GM10266 (cell line): ENCODE data around the gene CFAP73.

Source experiments
- DNase-seq: peaks from one replicate; pipeline ENCODE4 v3.0.0; 2012; ENCODE audit errors: extremely low spot score
- TF ChIP-seq, protein P1 (sequence below): IDR thresholded peaks from 2 replicates; pipeline ENCODE4 v1.5.1; 2012; ENCODE audit warnings: mild to moderate bottlenecking, low read depth; ENCODE audit not compliant: control insufficient read depth, insufficient read depth; ENCODE audit errors: missing control alignments

CFAP73 gene

DNA sequence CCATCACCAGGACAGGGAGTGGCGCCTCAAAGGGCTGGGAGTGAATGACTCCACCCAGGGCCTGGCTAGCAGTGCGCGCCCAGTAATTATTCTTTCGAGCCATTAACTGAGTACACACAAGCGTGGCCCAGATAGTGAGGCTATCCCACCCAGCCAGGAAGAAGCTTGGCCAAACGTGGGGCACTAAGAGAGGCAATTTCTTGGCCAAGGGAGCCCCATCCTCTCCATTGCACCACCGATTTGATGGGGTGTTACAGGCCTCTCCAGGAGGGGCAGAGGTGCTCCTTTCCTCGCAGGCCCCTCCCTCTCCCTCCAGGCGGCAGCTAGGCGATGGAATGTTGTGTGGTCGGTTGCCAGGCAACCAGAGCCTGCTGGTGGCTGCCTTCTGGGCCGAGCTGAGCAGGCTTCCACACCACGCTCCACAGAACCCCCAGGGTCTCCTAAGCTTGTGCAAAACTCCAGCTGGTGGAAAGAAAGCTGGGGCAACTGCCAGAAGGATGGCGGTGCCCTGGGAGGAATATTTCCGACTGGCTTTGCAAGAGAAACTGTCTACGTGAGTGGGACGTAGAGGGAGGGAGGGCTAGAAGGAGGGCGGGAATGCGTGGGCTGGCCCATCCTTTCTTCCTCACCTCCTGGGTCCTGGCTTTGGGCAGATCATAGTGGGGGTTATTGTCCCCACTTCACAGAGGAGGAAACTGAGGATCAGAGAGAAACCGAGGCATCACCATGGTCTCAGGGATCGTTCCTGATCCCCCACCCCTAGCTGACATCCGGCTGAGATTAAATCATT lies at the start of gene CFAP73:
Gene CFAP73 (plus strand): TSS at position 364 of the 790 bp plus-strand sequence. CDS start 134 bp downstream, at position 498.
- TF ChIP-seq, protein P1, sequence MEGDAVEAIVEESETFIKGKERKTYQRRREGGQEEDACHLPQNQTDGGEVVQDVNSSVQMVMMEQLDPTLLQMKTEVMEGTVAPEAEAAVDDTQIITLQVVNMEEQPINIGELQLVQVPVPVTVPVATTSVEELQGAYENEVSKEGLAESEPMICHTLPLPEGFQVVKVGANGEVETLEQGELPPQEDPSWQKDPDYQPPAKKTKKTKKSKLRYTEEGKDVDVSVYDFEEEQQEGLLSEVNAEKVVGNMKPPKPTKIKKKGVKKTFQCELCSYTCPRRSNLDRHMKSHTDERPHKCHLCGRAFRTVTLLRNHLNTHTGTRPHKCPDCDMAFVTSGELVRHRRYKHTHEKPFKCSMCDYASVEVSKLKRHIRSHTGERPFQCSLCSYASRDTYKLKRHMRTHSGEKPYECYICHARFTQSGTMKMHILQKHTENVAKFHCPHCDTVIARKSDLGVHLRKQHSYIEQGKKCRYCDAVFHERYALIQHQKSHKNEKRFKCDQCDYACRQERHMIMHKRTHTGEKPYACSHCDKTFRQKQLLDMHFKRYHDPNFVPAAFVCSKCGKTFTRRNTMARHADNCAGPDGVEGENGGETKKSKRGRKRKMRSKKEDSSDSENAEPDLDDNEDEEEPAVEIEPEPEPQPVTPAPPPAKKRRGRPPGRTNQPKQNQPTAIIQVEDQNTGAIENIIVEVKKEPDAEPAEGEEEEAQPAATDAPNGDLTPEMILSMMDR: no peak
- no peak for DNase-seq

DNA sequence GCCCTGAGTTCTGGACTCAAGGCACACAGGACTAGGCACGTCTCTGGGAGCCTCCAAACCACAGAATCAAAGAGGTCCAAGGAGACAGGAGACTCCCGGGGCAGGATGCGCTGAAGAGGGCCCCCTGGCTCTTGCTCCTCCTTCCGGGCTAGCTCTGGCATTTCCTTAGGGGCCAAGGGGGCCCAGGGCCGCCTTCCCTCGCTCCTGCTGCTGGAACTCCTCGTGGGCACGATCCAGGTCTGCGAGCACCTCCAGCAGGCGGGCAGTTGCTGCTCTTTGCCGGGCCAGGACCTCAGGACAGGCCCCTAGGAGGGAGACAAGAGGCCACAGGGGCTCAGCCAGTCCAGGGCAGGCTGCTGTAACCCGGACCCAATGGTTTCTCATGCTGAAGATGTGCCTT lies 49.8 kb upstream of the CFAP73 start:
- DNase-seq: no peak
- TF ChIP-seq, protein P1: no peak

DNA sequence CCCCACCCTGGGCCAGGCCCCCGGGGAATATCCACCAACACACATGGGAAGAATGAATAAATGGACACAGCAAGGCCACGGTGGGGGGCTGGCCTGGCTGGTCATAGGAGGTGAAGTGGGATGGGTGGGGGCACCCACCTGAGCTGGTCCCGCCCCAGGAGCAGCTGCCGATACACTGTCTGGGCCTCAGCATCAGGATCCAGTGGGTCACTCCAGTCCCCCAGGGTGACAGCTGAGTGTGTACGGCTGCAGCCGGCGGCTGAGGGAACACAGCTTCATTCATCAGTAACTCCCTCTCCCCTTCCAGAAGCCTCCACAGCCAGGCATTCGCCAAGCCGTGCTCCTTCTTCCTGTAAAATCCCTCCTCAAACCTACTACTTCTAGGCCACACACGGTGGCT lies 47.8 kb upstream of the CFAP73 start:
- no peak for DNase-seq
- TF ChIP-seq, protein P1: no peak

DNA sequence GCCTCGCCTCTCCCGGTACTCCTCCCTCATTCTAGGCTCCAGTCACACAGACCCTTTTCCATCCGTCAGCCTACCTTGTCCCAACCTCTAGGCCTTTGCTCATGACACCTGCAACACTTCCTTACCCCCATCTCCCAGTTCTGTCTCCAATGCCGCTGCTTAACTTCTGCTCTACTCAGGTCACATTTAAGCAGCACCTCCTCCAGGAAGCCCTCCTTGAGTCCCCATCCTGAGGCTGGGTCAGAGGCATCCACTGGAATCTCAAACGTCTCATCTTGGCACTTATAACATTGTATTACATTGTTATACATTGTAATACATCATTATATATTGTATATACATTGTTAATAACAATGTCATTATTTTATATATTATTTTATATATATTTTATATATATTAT lies 46.7 kb upstream of the CFAP73 start:
- DNase-seq: no peak
- TF ChIP-seq, protein P1: no peak

DNA sequence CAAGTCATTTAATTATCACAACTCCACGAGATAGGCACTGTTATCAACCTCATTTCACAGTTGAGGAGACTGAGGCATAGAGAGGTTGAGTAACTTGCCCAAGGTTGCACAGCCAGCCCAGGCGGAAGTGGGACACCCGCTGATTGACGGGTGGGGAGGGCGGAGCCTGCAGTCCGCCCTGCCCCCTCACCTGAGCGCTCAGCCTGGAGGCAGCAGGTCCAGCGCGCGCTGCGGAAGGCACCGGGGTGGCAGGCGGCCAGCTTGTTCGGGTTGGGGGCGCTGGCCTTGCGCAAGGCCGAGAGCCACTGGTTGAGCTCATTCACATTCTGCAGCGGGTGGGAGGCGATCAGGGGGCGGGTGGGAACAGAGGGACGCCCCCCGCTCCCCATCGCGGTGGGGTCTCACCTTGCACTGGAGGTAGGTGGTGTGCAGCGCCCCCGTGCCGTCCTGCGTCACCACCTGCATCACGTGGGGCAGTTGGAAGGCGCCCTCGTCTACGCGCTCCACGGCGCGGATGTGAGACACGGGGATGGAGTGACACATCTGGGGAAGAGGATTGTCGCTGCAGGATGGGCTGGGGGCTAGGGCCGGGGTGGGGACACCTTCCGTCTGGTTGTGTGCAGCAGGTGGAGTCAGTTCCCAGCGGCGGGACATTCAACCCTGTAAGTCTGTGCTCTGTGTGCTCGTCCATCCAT lies 45.6 kb upstream of the CFAP73 start:
- DNase-seq: peak; percentile 71
- TF ChIP-seq, protein P1: no peak

DNA sequence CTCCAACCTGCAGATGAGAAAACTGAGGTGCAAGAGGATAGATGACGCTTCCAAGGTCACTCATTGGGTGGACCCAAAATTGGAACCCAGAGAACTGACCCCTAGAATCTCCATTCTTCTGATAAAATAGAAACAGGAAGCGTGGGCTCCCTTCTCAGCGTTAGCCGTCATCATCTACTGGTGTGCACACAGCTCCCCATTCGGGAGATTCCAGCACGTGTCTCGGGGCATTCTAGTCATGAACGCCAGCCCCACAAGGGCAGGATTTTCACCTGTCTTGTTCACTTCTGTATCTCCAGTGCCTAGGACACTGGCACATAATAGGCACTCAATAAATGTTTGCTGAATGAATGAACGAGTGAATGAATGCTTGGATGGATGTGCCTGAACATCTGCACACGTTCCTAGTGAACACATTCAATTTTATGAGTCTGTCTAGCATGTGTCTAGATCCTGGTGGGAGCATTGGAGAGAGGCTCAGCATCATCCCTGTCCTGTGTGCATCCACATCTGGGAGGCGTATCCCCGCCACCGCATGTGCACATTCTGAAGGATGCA lies 44.5 kb upstream of the CFAP73 start:
- peak; percentile 67 for DNase-seq
- TF ChIP-seq, protein P1: no peak
